ENCODE measurements around the gene HK1.

DNA sequence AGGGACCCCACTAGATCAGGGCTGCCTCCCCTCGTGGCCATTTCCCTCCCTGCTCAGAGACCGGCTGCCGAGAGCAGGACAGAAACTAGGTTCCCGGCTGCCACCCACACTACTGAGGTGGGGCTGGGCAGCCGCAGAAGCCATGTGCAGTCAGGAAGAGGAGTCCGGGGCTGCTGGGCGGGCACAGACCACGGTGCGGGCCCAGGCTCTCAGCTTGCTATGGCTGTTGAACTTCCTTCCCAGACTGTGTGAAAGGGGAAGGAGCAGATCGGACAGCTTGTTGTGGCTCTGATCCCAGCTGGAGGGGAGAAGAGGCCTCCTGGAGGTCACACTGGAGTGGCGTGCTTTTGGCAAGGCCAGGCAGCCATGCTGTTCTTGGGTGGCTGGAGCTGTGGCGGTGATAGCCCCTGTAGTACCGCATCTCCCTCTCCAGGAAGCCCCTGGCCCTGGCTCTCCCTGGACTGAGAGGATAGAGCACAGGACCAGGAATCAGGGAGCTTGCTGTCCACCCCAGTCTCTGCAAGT lies 56.8 kb downstream of the HK1 start:
- TF ChIP-seq, protein P1, sequence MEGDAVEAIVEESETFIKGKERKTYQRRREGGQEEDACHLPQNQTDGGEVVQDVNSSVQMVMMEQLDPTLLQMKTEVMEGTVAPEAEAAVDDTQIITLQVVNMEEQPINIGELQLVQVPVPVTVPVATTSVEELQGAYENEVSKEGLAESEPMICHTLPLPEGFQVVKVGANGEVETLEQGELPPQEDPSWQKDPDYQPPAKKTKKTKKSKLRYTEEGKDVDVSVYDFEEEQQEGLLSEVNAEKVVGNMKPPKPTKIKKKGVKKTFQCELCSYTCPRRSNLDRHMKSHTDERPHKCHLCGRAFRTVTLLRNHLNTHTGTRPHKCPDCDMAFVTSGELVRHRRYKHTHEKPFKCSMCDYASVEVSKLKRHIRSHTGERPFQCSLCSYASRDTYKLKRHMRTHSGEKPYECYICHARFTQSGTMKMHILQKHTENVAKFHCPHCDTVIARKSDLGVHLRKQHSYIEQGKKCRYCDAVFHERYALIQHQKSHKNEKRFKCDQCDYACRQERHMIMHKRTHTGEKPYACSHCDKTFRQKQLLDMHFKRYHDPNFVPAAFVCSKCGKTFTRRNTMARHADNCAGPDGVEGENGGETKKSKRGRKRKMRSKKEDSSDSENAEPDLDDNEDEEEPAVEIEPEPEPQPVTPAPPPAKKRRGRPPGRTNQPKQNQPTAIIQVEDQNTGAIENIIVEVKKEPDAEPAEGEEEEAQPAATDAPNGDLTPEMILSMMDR (IDR thresholded peaks at IDR 0.05), result peak in 2 of 12 donors; percentile 2 to 12
- TF ChIP-seq POLR2A (IDR thresholded peaks at IDR 0.05), result no peak
